ENCODE measurements around the gene EFNA1.
"Not testable (repeated sequence)": the region's sequence is repeated elsewhere in the genome, so short reads cannot be mapped to it uniquely, and the experiment has no call there.

EFNA1 gene

GRCh38 chr1:155092641-155093040 is 35.0 kb upstream of the EFNA1 start:
- DNase-seq, result no peak

GRCh38 chr1:155093911-155094621 is 33.6 kb upstream of the EFNA1 start:
- DNase-seq, result no peak

- no peak for DNase-seq
These were observed 33.1 kb upstream of the EFNA1 start for GRCh38 chr1:155094622-155094948.

- DNase-seq, result no peak
These were observed 28.3 kb upstream of the EFNA1 start for GRCh38 chr1:155099331-155099730.

GRCh38 chr1:155103325-155103724 is 24.4 kb upstream of the EFNA1 start:
- no peak for DNase-seq

- DNase-seq, result no peak
These were observed 22.8 kb upstream of the EFNA1 start for GRCh38 chr1:155104605-155105534.

GRCh38 chr1:155105604-155106011 is 22.1 kb upstream of the EFNA1 start:
- DNase-seq, result no peak

GRCh38 chr1:155106862-155107261 is 20.8 kb upstream of the EFNA1 start:
- DNase-seq, result no peak

GRCh38 chr1:155107309-155108264 is 20.1 kb upstream of the EFNA1 start:
- no peak for DNase-seq

- DNase-seq, result no peak
These were observed 19.4 kb upstream of the EFNA1 start for GRCh38 chr1:155108296-155108695.

GRCh38 chr1:155110381-155110780 is 17.3 kb upstream of the EFNA1 start:
- DNase-seq, result no peak

- DNase-seq, result no peak
These were observed 16.9 kb upstream of the EFNA1 start for GRCh38 chr1:155110826-155111225.

GRCh38 chr1:155113450-155113980 is 14.2 kb upstream of the EFNA1 start:
- DNase-seq, result no peak

- DNase-seq, result no peak
These were observed 11.4 kb upstream of the EFNA1 start for GRCh38 chr1:155116113-155116764.

GRCh38 chr1:155117610-155118009 is 10.1 kb upstream of the EFNA1 start:
- DNase-seq, result no peak

- DNase-seq, result not testable (repeated sequence)
These were observed 9.6 kb upstream of the EFNA1 start for GRCh38 chr1:155118090-155118489.

- no peak for DNase-seq
These were observed 7.4 kb upstream of the EFNA1 start for GRCh38 chr1:155120253-155120652.

GRCh38 chr1:155121249-155121648 is 6.4 kb upstream of the EFNA1 start:
- no peak for DNase-seq

GRCh38 chr1:155122308-155122707 is 5.4 kb upstream of the EFNA1 start:
- DNase-seq, result no peak

- DNase-seq, result no peak
These were observed 3.9 kb upstream of the EFNA1 start for GRCh38 chr1:155123801-155124200.

- DNase-seq, result no peak
These were observed 2.9 kb upstream of the EFNA1 start for GRCh38 chr1:155124503-155125463.
